Psoas muscle (tissue), 8 donors: ENCODE results near the gene RGCC. TPM values are rescaled to one million over a fixed set of nuclear protein-coding genes. Genes with fewer than 3 reads are reported as not detected.
"Not testable (repeated sequence)": the region's sequence is repeated elsewhere in the genome, so short reads cannot be mapped to it uniquely, and the experiment has no call there.

Source experiments
- ATAC-seq, 4 donors: fragments of 200-7000 bp; cut with Tn5 transposase; one replicate each; pipeline ENCODE4 v1.9.1; 2020; ENCODE audit warnings: moderate library complexity in 3 of 4, mild to moderate bottlenecking in 2 of 4
- DNase-seq, 2 donors: peaks; one replicate each; pipeline ENCODE4 v3.0.0-alpha.2; 2020
- H3K27ac ChIP-seq: fragments of 200-600 bp; one replicate; pipeline ENCODE4 v1.8.0; 2022
- H3K27me3 ChIP-seq, 3 donors: fragments of 200-600 bp in 1 of 3; one replicate each; pipeline versions ENCODE4 v1.6.1 to v1.8.0; 2013 to 2022; ENCODE audit warnings: low read length in 2 of 3, mild to moderate bottlenecking in 2 of 3, moderate library complexity in 1 of 3; ENCODE audit not compliant: insufficient read depth in 3 of 3
- H3K36me3 ChIP-seq, 2 donors: fragments of 200-600 bp in 1 of 2; one replicate each; pipeline versions ENCODE4 v1.6.1 to v1.8.0; 2013 to 2022; ENCODE audit warnings: low read depth in 1 of 2, mild to moderate bottlenecking in 1 of 2, moderate library complexity in 1 of 2; ENCODE audit not compliant: insufficient read depth in 1 of 2
- H3K4me1 ChIP-seq: fragments of 200-600 bp; one replicate; pipeline ENCODE4 v1.8.0; 2022
- H3K4me3 ChIP-seq: fragments of 200-600 bp; one replicate; pipeline ENCODE4 v1.8.0; 2022; ENCODE audit warnings: mild to moderate bottlenecking
- H3K9me3 ChIP-seq: fragments of 200-600 bp; one replicate; pipeline ENCODE4 v1.8.0; 2022
- CTCF ChIP-seq: fragments of 200-600 bp; IDR thresholded peaks from one replicate; pipeline ENCODE4 v1.8.0; 2022; ENCODE audit warnings: antibody characterized with exemption
- WGBS, 3 donors: extraction: QIAGEN DNeasy Blood & Tissue Kit; methylation state at CpG; one replicate each; pipeline versions ENCODE4 v1.1.6 to v1.1.7; 2013; 5-methylcytosine and 5-hydroxymethylcytosine counted together
- intact Hi-C, 2 donors: fragments of 100-400 bp; cut with DNase I; formaldehyde crosslinking; loops; one replicate each; pipeline versions ENCODE4 v1.11.0 to v1.14.2; 2022
- polyA plus RNA-seq, 3 donors: library from polyadenylated mRNA; stranded (reverse); fragments of 200-250 nt; gene quantifications; one replicate each; pipeline ENCODE4 v1.2.3, GENCODE V29; 2013
- total RNA-seq, 4 donors: library from RNA; stranded (reverse); fragmentation: NEBNext Ultra II Directional in 2 of 4; extraction: Animal tissue kit (Norgen Biotek cat#: 25700) in 2 of 4; gene quantifications; one replicate each; pipeline versions ENCODE4 v1.2.1 to v1.2.4, GENCODE V29; 2021 to 2023
- donor health status: healthy with polysubstance abuse.
- donor health status: DM: no; HTN: no; CAD: no; lungs with moderate emphysema.
- donor health status: Bipolar disorder and iron deficiency.
- donor health status: healthy.
- donor health status: DM: yes; HTN: yes; CAD: no.
- donor health status: DM: no; HTN: no; CAD: no.
- donor health status: DM: no; HTN: no; CAD: no.
- donor health status: DM: yes; HTN: yes; CAD: no.

RGCC gene
- total and polyA plus RNA-seq, 7 donors = 10.1 to 35.1 (median 19.1) TPM

GRCh38 chr13:41426047-41426446, 31.3 kb upstream of the RGCC start:
- ATAC-seq (no peak), DNase-seq (no peak)
- no peak for TF ChIP-seq CTCF
- Histone ChIP-seq H3K4me3 (no peak overlapping the region), H3K9me3 (no peaks in the 10 kb centered on the region), H3K27ac (no peak overlapping the region), H3K4me1 (no peaks in the 10 kb centered on the region), H3K27me3 (peaks cover 0 to 6% (median 0%) of the 10 kb centered on the region in 3 donors), H3K36me3 (no peaks in the 10 kb centered on the region)
- intact Hi-C loops = no loop called here
- WGBS, 3 donors = 75 to 83% (median 77%) methylated on average over 19 to 22 of the region's 22 CpGs

- Histone ChIP-seq H3K27ac (no peak overlapping the region), H3K27me3 (peaks cover 0 to 6% (median 0%) of the 10 kb centered on the region in 3 donors), H3K4me3 (peak overlapping the region; percentile 39), H3K36me3 (no peaks in the 10 kb centered on the region), H3K9me3 (no peaks in the 10 kb centered on the region), H3K4me1 (no peaks in the 10 kb centered on the region)
- TF ChIP-seq CTCF = no peak
- WGBS, 3 donors = 21 to 39% (median 32%) methylated on average over 12 to 15 of the region's 17 CpGs
- intact Hi-C loops = no loop called here
- ATAC-seq (no peak), DNase-seq (no peak)
These were observed 29.7 kb upstream of the RGCC start for GRCh38 chr13:41427666-41428065.

GRCh38 chr13:41428155-41428554, 29.2 kb upstream of the RGCC start:
- Histone ChIP-seq H3K27ac (no peak overlapping the region), H3K4me3 (peak overlapping the region; percentile 39), H3K9me3 (no peaks in the 10 kb centered on the region), H3K36me3 (no peaks in the 10 kb centered on the region), H3K4me1 (no peaks in the 10 kb centered on the region), H3K27me3 (peaks cover 0 to 6% (median 0%) of the 10 kb centered on the region in 3 donors)
- TF ChIP-seq CTCF = no peak
- no peak for ATAC-seq
- no peak for DNase-seq
- 8 to 17% (median 10%) methylated on average over 30 to 32 of the region's 32 CpGs for WGBS, 3 donors
- intact Hi-C loops = no loop called here

DNA sequence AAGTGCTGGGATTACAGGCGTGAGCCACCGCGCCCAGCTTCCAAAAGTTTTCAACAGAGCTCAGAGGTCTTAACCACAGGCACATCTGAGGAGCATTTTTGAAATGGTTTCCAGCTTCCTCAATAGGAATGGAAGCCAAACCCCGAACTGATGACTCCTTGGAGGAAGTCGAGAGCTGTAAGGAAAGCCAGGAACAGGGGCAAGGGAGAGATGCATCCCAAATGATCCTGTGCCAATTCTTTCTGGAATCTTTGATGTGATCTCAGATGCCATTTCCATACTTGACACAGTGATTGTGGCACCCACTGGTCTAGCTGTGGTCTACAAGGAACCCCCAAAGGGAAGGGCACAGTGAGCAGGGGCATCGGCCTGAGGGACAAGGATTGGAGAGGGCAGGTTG, 23.3 kb upstream of the RGCC start:
- H3K36me3 ChIP-seq, ATAC-seq, DNase-seq, H3K4me3 ChIP-seq, H3K27ac ChIP-seq, H3K9me3 ChIP-seq, H3K27me3 ChIP-seq, H3K4me1 ChIP-seq, intact Hi-C loops: not testable (repeated sequence)
- WGBS, 3 donors = 68 to 80% (median 74%) methylated on average over 6 of the region's 6 CpGs

- intact Hi-C loops = no loop called here
- H3K27me3 ChIP-seq = peaks cover 0 to 4% (median 0%) of the 10 kb centered on the region in 3 donors
- no peaks in the 10 kb centered on the region for H3K4me1 ChIP-seq
- no peak for TF ChIP-seq CTCF
- H3K4me3 ChIP-seq = no peak overlapping the region
- DNase-seq = no peak
- ATAC-seq = no peak
- no peaks in the 10 kb centered on the region for H3K36me3 ChIP-seq
- no peak overlapping the region for H3K27ac ChIP-seq
- 82 to 85% (median 83%) methylated on average over 6 of the region's 6 CpGs for WGBS, 3 donors
- no peaks in the 10 kb centered on the region for H3K9me3 ChIP-seq
These were observed 22.4 kb upstream of the RGCC start for GRCh38 chr13:41434831-41435520.
